HL-60 (cell line): ENCODE results near the gene KCNT2.

Source experiments
- CTCF ChIP-seq: IDR thresholded peaks from one replicate; pipeline ENCODE4 v1.5.1; 2011; ENCODE audit warnings: low read length, control low read depth, inconsistent platforms; ENCODE audit not compliant: insufficient read depth
- POLR2AphosphoS5 ChIP-seq: IDR thresholded peaks from 2 replicates; pipeline ENCODE4 v1.6.1; 2012; ENCODE audit warnings: low read depth

DNA sequence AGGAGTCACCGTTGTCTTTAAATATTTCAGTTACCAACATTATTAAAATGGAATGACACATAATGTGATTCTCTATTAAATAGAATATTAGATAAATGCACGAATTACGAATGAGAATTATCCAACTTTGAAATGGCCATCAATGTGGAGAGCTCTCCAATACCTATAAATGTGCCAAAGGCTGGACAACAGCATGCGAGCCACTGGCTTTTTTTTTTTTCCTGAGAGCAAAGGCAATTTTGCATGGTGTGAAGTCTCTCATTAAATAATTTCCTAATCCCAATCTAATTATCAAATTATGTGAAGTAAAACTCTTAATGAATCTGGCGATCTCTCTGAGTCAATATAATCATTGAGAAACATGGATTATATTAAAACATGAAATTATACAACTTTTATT, 113.5 kb downstream of the KCNT2 start:
- TF ChIP-seq CTCF (no peak), POLR2AphosphoS5 (no peak)
